ENCODE results near the gene SPDYE16.
"Not testable (repeated sequence)": the region's sequence is repeated elsewhere in the genome, so short reads cannot be mapped to it uniquely, and the experiment has no call there.

DNA sequence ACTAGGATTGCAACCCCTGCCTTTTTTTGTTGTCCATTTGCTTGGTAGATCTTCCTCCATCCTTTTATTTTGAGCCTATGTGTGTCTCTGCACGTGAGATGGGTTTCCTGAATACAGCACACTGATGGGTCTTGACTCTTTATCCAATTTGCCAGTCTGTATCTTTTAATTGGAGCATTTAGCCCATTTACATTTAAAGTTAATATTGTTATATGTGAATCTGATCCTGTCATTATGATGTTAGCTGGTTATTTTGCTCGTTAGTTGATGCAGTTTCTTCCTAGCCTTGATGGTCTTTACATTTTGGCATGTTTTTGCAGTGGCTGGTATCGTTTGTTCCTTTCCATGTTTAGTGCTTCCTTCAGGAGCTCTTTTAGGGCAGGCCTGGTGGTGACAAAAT, 21.9 kb upstream of the SPDYE16 start:
- not testable (repeated sequence) for TF ChIP-seq POLR2A, EP300, POLR2AphosphoS5 (IDR thresholded peaks at IDR 0.05)
- TF ChIP-seq, protein P1, sequence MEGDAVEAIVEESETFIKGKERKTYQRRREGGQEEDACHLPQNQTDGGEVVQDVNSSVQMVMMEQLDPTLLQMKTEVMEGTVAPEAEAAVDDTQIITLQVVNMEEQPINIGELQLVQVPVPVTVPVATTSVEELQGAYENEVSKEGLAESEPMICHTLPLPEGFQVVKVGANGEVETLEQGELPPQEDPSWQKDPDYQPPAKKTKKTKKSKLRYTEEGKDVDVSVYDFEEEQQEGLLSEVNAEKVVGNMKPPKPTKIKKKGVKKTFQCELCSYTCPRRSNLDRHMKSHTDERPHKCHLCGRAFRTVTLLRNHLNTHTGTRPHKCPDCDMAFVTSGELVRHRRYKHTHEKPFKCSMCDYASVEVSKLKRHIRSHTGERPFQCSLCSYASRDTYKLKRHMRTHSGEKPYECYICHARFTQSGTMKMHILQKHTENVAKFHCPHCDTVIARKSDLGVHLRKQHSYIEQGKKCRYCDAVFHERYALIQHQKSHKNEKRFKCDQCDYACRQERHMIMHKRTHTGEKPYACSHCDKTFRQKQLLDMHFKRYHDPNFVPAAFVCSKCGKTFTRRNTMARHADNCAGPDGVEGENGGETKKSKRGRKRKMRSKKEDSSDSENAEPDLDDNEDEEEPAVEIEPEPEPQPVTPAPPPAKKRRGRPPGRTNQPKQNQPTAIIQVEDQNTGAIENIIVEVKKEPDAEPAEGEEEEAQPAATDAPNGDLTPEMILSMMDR (IDR thresholded peaks at IDR 0.05) = not testable (repeated sequence)
